GM12873 (cell line): ENCODE data around the gene DCLK1.

Source experiments
- TF ChIP-seq, protein P1 (sequence below): IDR thresholded peaks from 2 replicates; pipeline ENCODE4 v1.5.1; 2012; ENCODE audit warnings: low read depth, mild to moderate bottlenecking, moderate library complexity, low read length, control low read depth; ENCODE audit not compliant: insufficient read depth; ENCODE audit errors: missing control alignments

Gene DCLK1

DNA sequence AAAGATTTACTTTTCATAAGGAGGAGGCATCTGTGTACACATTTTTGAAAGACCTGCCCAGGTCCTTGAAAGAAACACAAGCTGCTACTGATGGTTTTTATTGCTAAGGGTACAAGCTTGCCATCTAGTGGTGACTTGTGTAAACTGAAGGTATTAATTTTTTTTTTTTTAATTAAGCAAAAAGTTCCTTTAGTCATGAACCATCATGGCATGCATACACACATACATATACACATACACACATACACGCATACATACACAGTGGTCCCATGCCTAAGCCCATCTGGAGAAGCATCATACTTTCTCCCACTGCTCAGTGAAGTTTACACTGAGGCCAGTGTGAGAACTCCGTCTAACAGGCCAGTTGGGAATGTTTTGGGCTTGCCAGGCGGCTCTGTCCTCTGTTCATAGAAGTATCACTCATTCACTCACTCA is 312.5 kb downstream of the DCLK1 start:
- TF ChIP-seq, protein P1, sequence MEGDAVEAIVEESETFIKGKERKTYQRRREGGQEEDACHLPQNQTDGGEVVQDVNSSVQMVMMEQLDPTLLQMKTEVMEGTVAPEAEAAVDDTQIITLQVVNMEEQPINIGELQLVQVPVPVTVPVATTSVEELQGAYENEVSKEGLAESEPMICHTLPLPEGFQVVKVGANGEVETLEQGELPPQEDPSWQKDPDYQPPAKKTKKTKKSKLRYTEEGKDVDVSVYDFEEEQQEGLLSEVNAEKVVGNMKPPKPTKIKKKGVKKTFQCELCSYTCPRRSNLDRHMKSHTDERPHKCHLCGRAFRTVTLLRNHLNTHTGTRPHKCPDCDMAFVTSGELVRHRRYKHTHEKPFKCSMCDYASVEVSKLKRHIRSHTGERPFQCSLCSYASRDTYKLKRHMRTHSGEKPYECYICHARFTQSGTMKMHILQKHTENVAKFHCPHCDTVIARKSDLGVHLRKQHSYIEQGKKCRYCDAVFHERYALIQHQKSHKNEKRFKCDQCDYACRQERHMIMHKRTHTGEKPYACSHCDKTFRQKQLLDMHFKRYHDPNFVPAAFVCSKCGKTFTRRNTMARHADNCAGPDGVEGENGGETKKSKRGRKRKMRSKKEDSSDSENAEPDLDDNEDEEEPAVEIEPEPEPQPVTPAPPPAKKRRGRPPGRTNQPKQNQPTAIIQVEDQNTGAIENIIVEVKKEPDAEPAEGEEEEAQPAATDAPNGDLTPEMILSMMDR: peak; percentile 60

DNA sequence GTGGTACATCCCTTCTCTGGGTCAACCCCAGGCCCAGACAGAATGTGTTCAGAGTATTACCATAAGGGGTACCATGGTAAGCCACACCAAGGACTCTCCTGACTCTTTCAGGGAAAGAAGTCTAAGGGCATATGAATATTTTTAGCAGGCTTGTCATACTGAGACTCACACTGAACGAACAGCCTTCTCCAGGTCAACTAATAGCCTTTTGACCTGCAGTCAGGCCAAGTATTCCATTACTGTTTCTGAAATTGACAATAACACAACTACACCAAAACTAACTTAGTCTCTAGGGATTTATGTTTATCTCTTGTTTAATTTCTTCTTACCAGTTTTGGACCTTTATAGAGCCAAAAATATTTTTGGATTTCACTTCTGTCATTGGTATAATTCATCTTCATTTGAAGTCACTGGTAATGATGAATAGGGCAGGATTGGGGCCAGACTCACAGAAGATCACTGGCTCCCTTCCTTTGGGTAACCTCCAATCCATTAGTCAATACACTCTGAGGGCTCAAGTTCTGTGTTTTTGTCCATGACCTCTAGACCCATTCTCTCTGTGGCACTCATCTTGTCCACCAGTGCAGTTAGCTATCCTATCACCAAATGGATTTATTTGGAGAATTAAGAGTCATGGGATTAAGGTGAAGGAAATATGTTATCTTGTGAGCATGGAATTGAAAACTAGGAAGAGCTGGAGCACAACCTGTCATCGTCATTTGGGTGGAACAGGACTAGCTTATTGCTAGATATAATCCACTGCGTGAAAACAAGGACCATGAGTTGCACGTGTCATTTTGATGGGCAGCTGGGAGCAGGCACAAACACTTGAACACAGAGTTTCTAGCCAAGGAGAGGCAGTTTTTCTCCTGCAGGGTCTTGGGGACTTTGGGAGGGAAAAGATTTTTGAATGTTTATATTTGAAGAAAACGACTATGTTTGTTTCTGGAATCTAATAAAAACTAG is 313.3 kb downstream of the DCLK1 start:
- TF ChIP-seq, protein P1: no peak

DNA sequence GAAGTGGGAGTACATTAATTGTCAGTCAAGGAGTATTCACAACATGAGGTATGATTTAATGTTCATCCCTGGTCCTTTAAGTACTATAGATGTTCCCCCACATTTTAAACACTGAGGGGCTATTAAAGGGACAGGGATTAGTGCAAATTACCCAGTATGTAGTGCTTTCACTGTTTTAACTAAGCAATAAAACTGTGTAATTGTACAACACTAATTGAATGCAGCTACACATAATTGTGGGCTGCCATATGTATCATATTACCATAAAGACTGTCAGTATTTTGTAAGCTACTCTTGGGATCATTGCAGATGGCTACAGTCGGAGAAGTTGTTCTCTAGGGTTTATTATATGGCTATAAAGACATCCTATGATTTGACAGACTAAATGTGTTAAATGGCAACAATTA is 316.6 kb downstream of the DCLK1 start:
- TF ChIP-seq, protein P1: no peak

DNA sequence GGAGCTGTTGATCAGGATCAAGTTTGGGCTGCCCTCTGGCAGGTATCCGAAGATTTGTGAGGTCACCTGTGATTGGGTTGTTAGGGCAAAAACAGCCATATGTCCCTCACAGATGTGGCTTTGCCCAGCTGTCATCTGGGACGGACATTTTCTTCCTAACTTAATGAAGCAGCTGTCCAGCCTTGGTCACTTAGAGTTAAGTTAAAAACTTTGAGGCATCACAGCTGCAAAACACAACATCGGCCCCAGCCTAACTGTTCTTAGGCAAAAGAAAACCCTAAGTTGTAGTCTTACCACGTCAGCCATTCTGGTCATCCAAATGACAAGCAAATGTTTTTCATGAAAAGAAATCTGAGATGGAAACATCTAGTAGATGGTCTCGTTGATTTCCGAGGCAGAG is 318.4 kb downstream of the DCLK1 start:
- TF ChIP-seq, protein P1: no peak

DNA sequence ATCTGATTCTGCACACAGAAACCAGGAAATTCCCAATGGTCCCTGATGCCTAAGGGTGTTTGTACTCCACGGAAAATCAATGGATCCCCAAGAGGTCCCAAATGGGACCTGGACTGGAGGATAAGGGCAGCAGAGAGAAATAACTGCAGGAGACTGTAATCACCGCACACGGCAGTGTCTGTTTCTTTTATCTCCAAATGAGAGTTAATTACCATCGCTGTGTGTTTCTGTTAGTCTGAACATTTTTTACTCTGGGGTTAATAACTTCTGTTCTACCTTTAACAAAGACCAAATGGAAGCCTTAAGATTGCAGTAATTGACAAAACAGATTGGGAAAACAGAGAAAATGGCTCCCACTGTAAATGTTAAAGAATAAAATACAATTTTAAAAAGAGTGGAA is 320.9 kb downstream of the DCLK1 start:
- TF ChIP-seq, protein P1: no peak

DNA sequence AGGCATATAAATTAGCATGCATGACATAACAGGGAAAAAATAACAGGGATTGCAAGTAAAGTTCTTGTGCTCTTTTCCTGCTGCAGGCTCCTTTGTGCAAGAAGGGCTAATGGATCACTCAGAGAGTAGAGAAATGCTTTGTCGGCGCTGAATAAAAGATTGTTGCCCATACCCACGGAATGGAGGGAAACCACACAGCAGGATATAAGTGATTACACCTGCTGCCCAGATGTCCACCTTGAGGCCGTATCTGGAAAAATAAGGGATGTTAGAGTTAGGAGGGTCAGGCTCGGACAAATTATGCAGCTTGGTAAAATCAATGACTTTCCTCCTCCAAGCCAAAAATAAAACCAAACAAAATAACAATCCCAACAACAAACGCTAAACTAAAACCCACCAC is 322.3 kb downstream of the DCLK1 start:
- TF ChIP-seq, protein P1: no peak

DNA sequence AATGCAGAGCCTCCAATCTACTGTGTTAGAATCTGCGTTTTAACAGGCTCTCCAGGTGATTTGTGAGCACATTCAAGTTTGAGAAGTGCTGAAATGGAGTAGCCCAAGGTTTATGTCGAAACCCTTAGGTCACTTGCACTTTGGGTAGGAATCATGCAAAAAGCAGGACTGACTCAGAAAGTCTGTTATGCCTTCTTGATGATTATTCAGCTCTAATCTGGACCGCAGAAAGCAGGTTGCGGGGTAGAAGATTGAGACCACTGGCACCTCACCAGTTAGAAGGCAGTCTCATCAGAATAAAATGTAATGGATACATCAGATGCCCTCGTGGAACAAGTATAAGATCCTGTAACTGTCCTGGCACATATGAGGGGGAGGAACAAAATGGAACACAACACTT is 326.3 kb downstream of the DCLK1 start:
- TF ChIP-seq, protein P1: no peak
